Neural cell (in vitro differentiated cells): ENCODE data around the gene GLCE. TPM values are rescaled to one million over a fixed set of nuclear protein-coding genes. Genes with fewer than 3 reads are reported as not detected.

Source experiments
- H2AFZ ChIP-seq: fragments of 200-600, 300-800 bp; sonication (generic), shearing (Covaris generic); 2 replicates; pipeline ENCODE4 v1.6.0; 2014; ENCODE audit warnings: low read depth, mild to moderate bottlenecking, antibody characterized with exemption, low read length, moderate library complexity
- H3F3A ChIP-seq: fragments of 200-600 bp; shearing (Covaris generic); 2 replicates; pipeline ENCODE4 v1.6.1; 2016; ENCODE audit warnings: mild to moderate bottlenecking, moderate library complexity, mixed read lengths, antibody characterized with exemption, low read length; ENCODE audit not compliant: insufficient read depth, poor library complexity, severe bottlenecking
- H3K27ac ChIP-seq: fragments of 200-600, 300-800 bp; sonication (generic), shearing (Covaris generic); 2 replicates; pipeline ENCODE4 v1.5.1; 2014; ENCODE audit warnings: mild to moderate bottlenecking, low read length, moderate library complexity
- H3K27me3 ChIP-seq: fragments of 300-800, 200-600 bp; sonication (generic), shearing (Covaris generic); 2 replicates; pipeline ENCODE4 v1.6.0; 2014; ENCODE audit warnings: mild to moderate bottlenecking, low read depth, low read length, moderate library complexity; ENCODE audit not compliant: insufficient read depth
- H3K36me3 ChIP-seq: fragments of 300-800, 200-600 bp; sonication (generic), shearing (Covaris generic); 2 replicates; pipeline ENCODE4 v1.5.1; 2014; ENCODE audit warnings: mild to moderate bottlenecking, antibody characterized with exemption, low read length, moderate library complexity; ENCODE audit not compliant: insufficient read depth
- H3K4me2 ChIP-seq: fragments of 300-800, 200-600 bp; sonication (generic), shearing (Covaris generic); 2 replicates; pipeline ENCODE4 v1.6.0; 2014; ENCODE audit warnings: mild to moderate bottlenecking, low read length
- H3K4me3 ChIP-seq: fragments of 300-800, 200-600 bp; sonication (generic), shearing (Covaris generic); 2 replicates; pipeline ENCODE4 v1.5.1; 2014; ENCODE audit warnings: mild to moderate bottlenecking, low read length, moderate library complexity
- H3K79me2 ChIP-seq: fragments of 200-600 bp; shearing (Covaris generic); replicated peaks from 2 replicates; pipeline ENCODE4 v1.6.0; 2014; ENCODE audit warnings: mild to moderate bottlenecking, low read length, moderate library complexity; ENCODE audit not compliant: insufficient read depth
- H3K9ac ChIP-seq: fragments of 300-800, 200-600 bp; sonication (generic), shearing (Covaris generic); 2 replicates; pipeline ENCODE4 v1.6.1; 2016; ENCODE audit warnings: mild to moderate bottlenecking, low read length, mixed read lengths
- H3K9me2 ChIP-seq: fragments of 200-600 bp; shearing (Covaris generic); 2 replicates; pipeline ENCODE4 v1.6.1; 2016; ENCODE audit warnings: mild to moderate bottlenecking, low read length, mixed read lengths; ENCODE audit not compliant: insufficient read depth
- H3K9me3 ChIP-seq: fragments of 200-600, 300-800 bp; sonication (generic), shearing (Covaris generic); 2 replicates; pipeline ENCODE4 v1.6.1; 2016; ENCODE audit warnings: mild to moderate bottlenecking, mixed run types, low read length, moderate library complexity, mixed read lengths
- H4K20me1 ChIP-seq: fragments of 200-600 bp; shearing (Covaris generic); 2 replicates; pipeline ENCODE4 v1.6.1; 2016; ENCODE audit warnings: mild to moderate bottlenecking, mixed run types; ENCODE audit not compliant: insufficient read depth
- EP300 ChIP-seq: fragments of 450-650 bp; conservative IDR thresholded peaks from 2 replicates; pipeline ENCODE4 v1.6.1; 2014; ENCODE audit warnings: antibody characterized with exemption, mild to moderate bottlenecking, moderate library complexity; ENCODE audit not compliant: poor library complexity, severe bottlenecking
- EZH2 ChIP-seq: fragments of 200-600, 300-800 bp; shearing (Covaris generic), sonication (generic); IDR thresholded peaks from 2 replicates; pipeline ENCODE4 v1.6.1; 2014; ENCODE audit warnings: antibody characterized with exemption, low read length, borderline replicate concordance, mild to moderate bottlenecking; ENCODE audit not compliant: insufficient read depth, poor library complexity, severe bottlenecking
- MXI1 ChIP-seq: fragments of 450-650 bp; conservative IDR thresholded peaks from 2 replicates; pipeline ENCODE4 v1.6.1; 2014; ENCODE audit warnings: antibody characterized with exemption, mild to moderate bottlenecking; ENCODE audit not compliant: poor library complexity, severe bottlenecking
- POLR2AphosphoS5 ChIP-seq: IDR thresholded peaks from 2 replicates; pipeline ENCODE4 v1.6.1; 2012
- RAD21 ChIP-seq: fragments of 450-650 bp; conservative IDR thresholded peaks from 2 replicates; pipeline ENCODE4 v1.6.1; 2014; ENCODE audit warnings: antibody characterized with exemption, mild to moderate bottlenecking, moderate library complexity
- SMC3 ChIP-seq: fragments of 450-650 bp; conservative IDR thresholded peaks from 2 replicates; pipeline ENCODE4 v1.6.1; 2014; ENCODE audit warnings: antibody characterized with exemption, mild to moderate bottlenecking, moderate library complexity; ENCODE audit not compliant: poor library complexity
- TAF1 ChIP-seq: IDR thresholded peaks from 2 replicates; pipeline ENCODE4 v1.6.1; 2012; ENCODE audit warnings: low read depth
- polyA plus RNA-seq: library from polyadenylated mRNA; depleted of rRNA; stranded (reverse); fragments of >200 nt; gene quantifications from 2 replicates; pipeline ENCODE4 v1.2.3, GENCODE V29; 2014
- TF ChIP-seq, protein P1 (sequence below): fragments of 450-650 bp; IDR thresholded peaks from 2 replicates; pipeline ENCODE4 v1.5.1; 2014; ENCODE audit warnings: antibody characterized with exemption, mild to moderate bottlenecking, moderate library complexity; ENCODE audit not compliant: poor library complexity, severe bottlenecking
- TF ChIP-seq, protein P2 (sequence below): IDR thresholded peaks from 2 replicates; pipeline ENCODE4 v1.6.1; 2012; ENCODE audit warnings: borderline replicate concordance

Gene GLCE
- polyA plus RNA-seq, 1 donor from 2014 or later = 31.5 TPM

DNA sequence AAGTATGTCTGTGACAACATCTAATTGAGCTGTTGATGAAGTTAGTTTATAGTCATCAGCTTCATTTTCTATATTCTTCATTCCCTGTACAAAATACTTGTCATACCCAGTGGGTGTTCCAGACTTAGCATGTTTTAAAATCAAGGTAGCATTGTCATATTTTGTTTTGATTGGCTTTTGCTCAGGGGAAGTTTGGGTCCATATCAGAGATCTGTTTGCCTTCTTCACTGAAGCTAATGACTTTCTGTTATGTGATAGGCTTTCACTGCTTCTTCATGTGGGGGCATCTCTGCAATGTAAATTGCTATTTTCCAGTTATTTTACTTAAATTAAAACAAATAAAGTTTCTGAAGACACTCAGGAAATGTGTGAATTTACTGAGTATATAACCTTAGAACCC lies 15.1 kb downstream of the GLCE start:
- Histone ChIP-seq H3K27ac (no peak overlapping the region), H3K27me3 (no peaks in the 10 kb centered on the region), H3K36me3 (no peaks in the 10 kb centered on the region), H3K4me3 (no peak overlapping the region), H4K20me1 (no peaks in the 10 kb centered on the region), H2AFZ (no peak overlapping the region), H3K4me2 (no peak overlapping the region), H3K79me2 (no peaks in the 10 kb centered on the region), H3F3A (no peaks in the 10 kb centered on the region), H3K9me3 (no peaks in the 10 kb centered on the region), H3K9ac (no peak overlapping the region), H3K9me2 (no peaks in the 10 kb centered on the region)
- TF ChIP-seq MXI1 (no peak), POLR2AphosphoS5 (no peak), TAF1 (no peak), EP300 (no peak), EZH2 (no peak), RAD21 (no peak), SMC3 (no peak)
- TF ChIP-seq, protein P1, sequence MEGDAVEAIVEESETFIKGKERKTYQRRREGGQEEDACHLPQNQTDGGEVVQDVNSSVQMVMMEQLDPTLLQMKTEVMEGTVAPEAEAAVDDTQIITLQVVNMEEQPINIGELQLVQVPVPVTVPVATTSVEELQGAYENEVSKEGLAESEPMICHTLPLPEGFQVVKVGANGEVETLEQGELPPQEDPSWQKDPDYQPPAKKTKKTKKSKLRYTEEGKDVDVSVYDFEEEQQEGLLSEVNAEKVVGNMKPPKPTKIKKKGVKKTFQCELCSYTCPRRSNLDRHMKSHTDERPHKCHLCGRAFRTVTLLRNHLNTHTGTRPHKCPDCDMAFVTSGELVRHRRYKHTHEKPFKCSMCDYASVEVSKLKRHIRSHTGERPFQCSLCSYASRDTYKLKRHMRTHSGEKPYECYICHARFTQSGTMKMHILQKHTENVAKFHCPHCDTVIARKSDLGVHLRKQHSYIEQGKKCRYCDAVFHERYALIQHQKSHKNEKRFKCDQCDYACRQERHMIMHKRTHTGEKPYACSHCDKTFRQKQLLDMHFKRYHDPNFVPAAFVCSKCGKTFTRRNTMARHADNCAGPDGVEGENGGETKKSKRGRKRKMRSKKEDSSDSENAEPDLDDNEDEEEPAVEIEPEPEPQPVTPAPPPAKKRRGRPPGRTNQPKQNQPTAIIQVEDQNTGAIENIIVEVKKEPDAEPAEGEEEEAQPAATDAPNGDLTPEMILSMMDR = no peak
- TF ChIP-seq, protein P2, sequence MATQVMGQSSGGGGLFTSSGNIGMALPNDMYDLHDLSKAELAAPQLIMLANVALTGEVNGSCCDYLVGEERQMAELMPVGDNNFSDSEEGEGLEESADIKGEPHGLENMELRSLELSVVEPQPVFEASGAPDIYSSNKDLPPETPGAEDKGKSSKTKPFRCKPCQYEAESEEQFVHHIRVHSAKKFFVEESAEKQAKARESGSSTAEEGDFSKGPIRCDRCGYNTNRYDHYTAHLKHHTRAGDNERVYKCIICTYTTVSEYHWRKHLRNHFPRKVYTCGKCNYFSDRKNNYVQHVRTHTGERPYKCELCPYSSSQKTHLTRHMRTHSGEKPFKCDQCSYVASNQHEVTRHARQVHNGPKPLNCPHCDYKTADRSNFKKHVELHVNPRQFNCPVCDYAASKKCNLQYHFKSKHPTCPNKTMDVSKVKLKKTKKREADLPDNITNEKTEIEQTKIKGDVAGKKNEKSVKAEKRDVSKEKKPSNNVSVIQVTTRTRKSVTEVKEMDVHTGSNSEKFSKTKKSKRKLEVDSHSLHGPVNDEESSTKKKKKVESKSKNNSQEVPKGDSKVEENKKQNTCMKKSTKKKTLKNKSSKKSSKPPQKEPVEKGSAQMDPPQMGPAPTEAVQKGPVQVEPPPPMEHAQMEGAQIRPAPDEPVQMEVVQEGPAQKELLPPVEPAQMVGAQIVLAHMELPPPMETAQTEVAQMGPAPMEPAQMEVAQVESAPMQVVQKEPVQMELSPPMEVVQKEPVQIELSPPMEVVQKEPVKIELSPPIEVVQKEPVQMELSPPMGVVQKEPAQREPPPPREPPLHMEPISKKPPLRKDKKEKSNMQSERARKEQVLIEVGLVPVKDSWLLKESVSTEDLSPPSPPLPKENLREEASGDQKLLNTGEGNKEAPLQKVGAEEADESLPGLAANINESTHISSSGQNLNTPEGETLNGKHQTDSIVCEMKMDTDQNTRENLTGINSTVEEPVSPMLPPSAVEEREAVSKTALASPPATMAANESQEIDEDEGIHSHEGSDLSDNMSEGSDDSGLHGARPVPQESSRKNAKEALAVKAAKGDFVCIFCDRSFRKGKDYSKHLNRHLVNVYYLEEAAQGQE = no peak

DNA sequence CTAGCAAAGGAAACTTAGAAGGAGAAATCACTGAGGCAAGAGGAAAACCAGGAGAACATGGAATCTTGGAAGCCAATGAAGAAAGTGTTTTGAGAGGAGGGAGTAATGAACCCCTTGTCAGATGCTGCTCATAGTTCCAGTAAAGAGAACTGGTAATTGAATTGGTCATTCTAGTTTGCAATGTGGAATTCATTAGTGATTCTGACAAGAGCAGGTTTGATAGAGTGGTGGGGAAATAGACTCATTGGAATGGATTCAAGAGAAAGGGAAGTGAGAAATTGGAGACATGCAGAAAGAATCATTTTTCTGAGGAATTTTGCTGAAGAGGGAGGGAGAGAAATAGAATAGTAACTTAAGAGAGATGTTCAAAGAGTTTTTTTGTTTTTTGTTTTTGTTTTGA lies 21.0 kb downstream of the GLCE start:
- no peaks in the 10 kb centered on the region for H3K79me2 ChIP-seq
- no peaks in the 10 kb centered on the region for H3K9me3 ChIP-seq
- no peak overlapping the region for H3K27ac ChIP-seq
- H3K4me2 ChIP-seq = no peak overlapping the region
- no peaks in the 10 kb centered on the region for H3K36me3 ChIP-seq
- TF ChIP-seq RAD21 (no peak), TAF1 (no peak), EP300 (no peak), SMC3 (no peak), POLR2AphosphoS5 (no peak), EZH2 (no peak), MXI1 (no peak)
- TF ChIP-seq, protein P2 = no peak
- TF ChIP-seq, protein P1 = no peak
- H3K9ac ChIP-seq = no peak overlapping the region
- no peak overlapping the region for H2AFZ ChIP-seq
- no peaks in the 10 kb centered on the region for H4K20me1 ChIP-seq
- no peak overlapping the region for H3K4me3 ChIP-seq
- no peaks in the 10 kb centered on the region for H3K9me2 ChIP-seq
- no peaks in the 10 kb centered on the region for H3F3A ChIP-seq
- H3K27me3 ChIP-seq = no peaks in the 10 kb centered on the region
